BLaER1 treated with 17β-estradiol and CSF1 and Interleukin-3, amounts not matched to agents 10 nM and 100 nM (cell line): ENCODE results near the gene NUP98.
"Not testable (repeated sequence)": the region's sequence is repeated elsewhere in the genome, so short reads cannot be mapped to it uniquely, and the experiment has no call there.

Experiments used
- H3K27ac ChIP-seq, 11 experiments: shearing (Covaris generic); formaldehyde crosslinking; 2 replicates each; pipeline ENCODE4 v1.8.1; 2022
- H3K27me3 ChIP-seq, 11 experiments: shearing (Covaris generic); formaldehyde crosslinking; 2 replicates each; pipeline ENCODE4 v1.8.1; 2022
- H3K36me3 ChIP-seq, 11 experiments: shearing (Covaris generic); formaldehyde crosslinking; 2 replicates each; pipeline ENCODE4 v1.8.1; 2022
- H3K4me1 ChIP-seq, 10 experiments: shearing (Covaris generic); formaldehyde crosslinking; 2 replicates each; pipeline ENCODE4 v1.8.1; 2022
- H3K4me2 ChIP-seq, 11 experiments: shearing (Covaris generic); formaldehyde crosslinking; 2 replicates each; pipeline ENCODE4 v1.8.1; 2022
- H3K4me3 ChIP-seq, 10 experiments: shearing (Covaris generic); formaldehyde crosslinking; 2 replicates each; pipeline ENCODE4 v1.8.1; 2022
- H3K9ac ChIP-seq, 11 experiments: shearing (Covaris generic); formaldehyde crosslinking; 2 replicates each; pipeline ENCODE4 v1.8.1; 2022
- H3K9me3 ChIP-seq, 11 experiments: shearing (Covaris generic); formaldehyde crosslinking; replicated peaks in 1 of 11; 2 replicates each; pipeline ENCODE4 v1.8.1; 2022
- H4K20me1 ChIP-seq, 11 experiments: shearing (Covaris generic); formaldehyde crosslinking; 2 replicates each; pipeline ENCODE4 v1.8.1; 2022
- Cebpa-rat ChIP-seq, 11 experiments: shearing (Covaris generic); IDR thresholded peaks; 2 replicates each; pipeline ENCODE4 v1.8.1; 2022

NUP98 gene

DNA sequence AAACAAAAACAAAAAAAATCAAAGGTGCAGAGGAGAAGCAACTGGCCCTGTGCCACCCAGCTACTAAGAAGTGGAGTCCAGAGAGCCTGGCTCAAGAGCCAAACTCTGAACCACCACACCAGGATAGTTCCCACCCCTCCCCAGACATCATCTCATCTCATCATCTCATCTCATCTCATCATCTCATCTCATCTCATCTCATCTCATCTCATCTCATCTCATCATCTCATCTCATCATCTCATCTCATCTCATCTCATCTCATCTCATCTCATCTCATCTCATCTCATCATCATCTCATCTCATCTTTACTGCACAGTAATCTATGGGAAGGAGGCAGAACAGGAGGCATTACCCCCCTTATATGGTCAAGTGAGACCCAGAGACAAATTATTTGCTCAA lies 134.5 kb downstream of the NUP98 start:
- no peak for TF ChIP-seq Cebpa-rat (IDR thresholded peaks at IDR 0.05)
- Histone ChIP-seq H3K4me3 (no peak overlapping the region), H4K20me1 (peaks cover 0 to 10% (median 0%) of the 10 kb centered on the region in 11 experiments; a peak in 7 of 22 replicates), H3K27ac (no peak overlapping the region), H3K36me3 (peaks cover 28 to 45% (median 41%) of the 10 kb centered on the region in 11 experiments), H3K4me1 (peaks cover 0 to 17% (median 9%) of the 10 kb centered on the region in 10 experiments; a peak in 11 of 20 replicates), H3K4me2 (no peak overlapping the region), H3K9me3 (no peaks in the 10 kb centered on the region), H3K9ac (no peak overlapping the region), H3K27me3 (no peaks in the 10 kb centered on the region)

GRCh38 chr11:3660960-3661359 lies 136.4 kb downstream of the NUP98 start:
- no peak overlapping the region for H3K9ac ChIP-seq
- H3K4me1 ChIP-seq = peaks cover 0 to 8% (median 5%) of the 10 kb centered on the region in 10 experiments; a peak in 11 of 20 replicates
- H3K27me3 ChIP-seq = no peaks in the 10 kb centered on the region
- H3K36me3 ChIP-seq = peaks cover 11 to 26% (median 22%) of the 10 kb centered on the region in 11 experiments
- H4K20me1 ChIP-seq = peaks cover 0 to 6% (median 0%) of the 10 kb centered on the region in 11 experiments; a peak in 1 of 22 replicates
- no peak overlapping the region for H3K4me2 ChIP-seq
- no peak for TF ChIP-seq Cebpa-rat (IDR thresholded peaks at IDR 0.05)
- H3K9me3 ChIP-seq = no peaks in the 10 kb centered on the region
- no peak overlapping the region for H3K4me3 ChIP-seq
- no peak overlapping the region for H3K27ac ChIP-seq

DNA sequence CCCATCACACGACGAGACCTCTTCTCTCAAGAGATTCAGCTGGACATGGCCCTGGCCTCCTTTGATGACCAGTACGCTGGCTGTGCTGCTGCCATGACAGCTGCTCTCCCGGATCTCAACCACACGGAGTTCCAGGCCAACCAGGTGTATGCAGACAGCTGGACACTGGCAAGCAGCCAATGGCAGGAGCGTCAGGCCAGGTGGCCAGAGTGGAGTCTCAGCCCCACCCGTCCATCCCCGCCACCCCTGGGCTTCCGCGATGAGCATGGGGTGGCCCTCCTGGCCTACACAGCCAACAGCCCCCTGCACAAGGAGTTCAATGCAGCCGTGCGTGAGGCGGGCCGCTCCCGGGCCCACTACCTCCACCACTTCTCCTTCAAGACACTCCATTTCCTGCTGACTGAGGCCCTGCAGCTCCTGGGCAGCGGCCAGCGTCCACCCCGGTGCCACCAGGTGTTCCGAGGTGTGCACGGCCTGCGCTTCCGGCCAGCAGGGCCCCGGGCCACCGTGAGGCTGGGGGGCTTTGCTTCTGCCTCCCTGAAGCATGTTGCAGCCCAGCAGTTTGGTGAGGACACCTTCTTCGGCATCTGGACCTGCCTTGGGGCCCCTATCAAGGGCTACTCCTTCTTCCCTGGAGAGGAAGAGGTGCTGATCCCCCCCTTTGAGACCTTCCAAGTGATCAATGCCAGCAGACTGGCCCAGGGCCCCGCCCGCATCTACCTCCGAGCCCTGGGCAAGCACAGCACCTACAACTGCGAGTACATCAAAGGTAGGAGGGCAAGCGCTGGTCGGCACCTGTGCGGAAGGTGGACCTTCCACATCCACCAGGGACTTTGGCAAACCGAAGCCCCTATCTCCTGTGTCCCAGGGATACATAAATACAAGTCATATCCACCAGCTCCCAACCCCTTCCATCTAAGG lies 137.5 kb downstream of the NUP98 start:
- peaks cover 8 to 15% (median 11%) of the 10 kb centered on the region in 11 experiments for H3K36me3 ChIP-seq
- no peak overlapping the region for H3K27ac ChIP-seq
- H3K4me3 ChIP-seq = no peak overlapping the region
- no peak overlapping the region for H3K9ac ChIP-seq
- no peaks in the 10 kb centered on the region for H3K4me1 ChIP-seq
- no peak overlapping the region for H3K4me2 ChIP-seq
- no peaks in the 10 kb centered on the region for H3K9me3 ChIP-seq
- TF ChIP-seq Cebpa-rat (IDR thresholded peaks at IDR 0.05) = no peak
- no peaks in the 10 kb centered on the region for H4K20me1 ChIP-seq
- H3K27me3 ChIP-seq = no peaks in the 10 kb centered on the region

GRCh38 chr11:3658252-3658651 lies 139.1 kb downstream of the NUP98 start:
- no peaks in the 10 kb centered on the region for H4K20me1 ChIP-seq
- H3K4me3 ChIP-seq = no peak overlapping the region
- H3K27me3 ChIP-seq = no peaks in the 10 kb centered on the region
- no peak overlapping the region for H3K9ac ChIP-seq
- no peaks in the 10 kb centered on the region for H3K4me1 ChIP-seq
- H3K36me3 ChIP-seq = no peaks in the 10 kb centered on the region
- no peaks in the 10 kb centered on the region for H3K9me3 ChIP-seq
- H3K4me2 ChIP-seq = no peak overlapping the region
- TF ChIP-seq Cebpa-rat (IDR thresholded peaks at IDR 0.05) = no peak
- no peak overlapping the region for H3K27ac ChIP-seq

- H3K36me3 ChIP-seq, H3K4me1 ChIP-seq, H3K9ac ChIP-seq, H3K27me3 ChIP-seq, H3K4me2 ChIP-seq, H3K27ac ChIP-seq, H3K4me3 ChIP-seq, H3K9me3 ChIP-seq, H4K20me1 ChIP-seq: not testable (repeated sequence)
These were observed 140.0 kb downstream of the NUP98 start for GRCh38 chr11:3657331-3657730.

DNA sequence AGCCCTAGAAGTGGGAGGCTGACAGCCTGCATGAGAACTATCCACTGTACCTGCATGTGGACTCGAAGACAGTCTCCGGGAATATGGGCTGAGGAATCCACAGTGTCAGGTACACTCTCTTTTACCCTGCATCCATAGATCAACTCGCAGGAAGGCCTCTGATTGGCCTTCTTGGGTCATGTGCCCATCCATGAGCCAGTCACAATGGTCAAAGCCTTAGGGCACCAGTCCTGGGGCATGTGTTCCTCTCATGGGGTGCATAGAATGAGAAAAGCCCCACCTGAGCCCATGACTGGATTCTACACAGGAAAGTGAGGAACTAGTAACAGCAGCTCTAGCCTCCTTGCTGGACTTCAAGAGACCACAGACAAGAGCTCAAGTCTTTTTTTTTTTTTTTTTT lies 141.8 kb downstream of the NUP98 start:
- no peak overlapping the region for H3K9ac ChIP-seq
- no peaks in the 10 kb centered on the region for H3K9me3 ChIP-seq
- no peaks in the 10 kb centered on the region for H3K36me3 ChIP-seq
- no peak overlapping the region for H3K27ac ChIP-seq
- TF ChIP-seq Cebpa-rat (IDR thresholded peaks at IDR 0.05) = no peak
- no peaks in the 10 kb centered on the region for H4K20me1 ChIP-seq
- H3K4me3 ChIP-seq = no peak overlapping the region
- no peak overlapping the region for H3K4me2 ChIP-seq
- no peaks in the 10 kb centered on the region for H3K4me1 ChIP-seq
- H3K27me3 ChIP-seq = no peaks in the 10 kb centered on the region

GRCh38 chr11:3652514-3652913 lies 144.8 kb downstream of the NUP98 start:
- not testable (repeated sequence) for H3K36me3 ChIP-seq, H3K27me3 ChIP-seq, H3K4me3 ChIP-seq, H3K9me3 ChIP-seq, H3K27ac ChIP-seq, H4K20me1 ChIP-seq, H3K4me2 ChIP-seq, H3K9ac ChIP-seq, H3K4me1 ChIP-seq

DNA sequence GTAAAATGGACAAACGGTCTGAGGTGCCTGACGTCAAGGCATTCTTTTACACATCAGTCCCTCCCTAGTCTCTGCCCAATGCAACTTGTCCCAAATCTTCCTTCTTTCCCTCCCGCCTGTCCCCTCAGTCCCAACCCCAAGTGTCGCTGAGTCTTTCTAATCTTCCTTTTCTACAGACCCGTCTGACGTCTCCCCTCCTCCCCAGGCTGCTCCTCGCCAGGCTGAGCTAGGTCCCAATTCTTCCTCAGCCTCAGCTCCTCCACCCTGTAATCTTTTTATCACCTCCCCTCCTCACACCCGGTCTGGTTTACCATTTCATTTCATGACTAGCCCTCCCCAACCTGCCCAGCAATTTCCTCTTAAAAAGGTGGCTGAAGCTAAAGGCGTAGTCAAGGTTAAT lies 148.0 kb downstream of the NUP98 start:
- H3K4me1 ChIP-seq, H3K9ac ChIP-seq, H3K4me2 ChIP-seq, H3K9me3 ChIP-seq, H3K27ac ChIP-seq, H3K27me3 ChIP-seq, H3K4me3 ChIP-seq, H4K20me1 ChIP-seq, H3K36me3 ChIP-seq: not testable (repeated sequence)

GRCh38 chr11:3648843-3649242 lies 148.5 kb downstream of the NUP98 start:
- H3K9ac ChIP-seq, H3K4me2 ChIP-seq, H3K27ac ChIP-seq, H3K4me3 ChIP-seq, H3K27me3 ChIP-seq, H4K20me1 ChIP-seq, H3K4me1 ChIP-seq, H3K36me3 ChIP-seq: not testable (repeated sequence)
- H3K9me3 ChIP-seq = peaks cover 7 to 14% (median 11%) of the 10 kb centered on the region in 11 experiments; a peak in 18 of 22 replicates

DNA sequence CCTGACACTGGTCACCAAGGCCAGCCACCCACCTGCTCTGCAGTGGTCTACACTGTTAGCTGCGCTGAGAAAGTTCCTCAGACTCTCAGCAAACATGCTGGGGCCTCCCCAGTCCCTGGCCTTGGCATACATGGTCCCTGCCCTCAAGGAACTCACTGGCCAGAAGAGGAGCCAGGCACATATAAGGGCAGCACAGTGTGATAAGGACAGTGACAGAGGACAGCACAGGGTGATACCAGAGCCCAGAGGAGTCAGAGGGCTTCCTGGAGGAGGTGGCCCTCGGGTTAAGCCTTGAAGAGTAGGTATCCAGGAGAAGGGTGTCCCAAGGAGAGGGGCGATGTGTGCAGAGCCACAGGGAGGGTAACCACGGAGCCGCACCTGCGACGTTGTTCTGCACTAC lies 151.8 kb downstream of the NUP98 start:
- H3K9ac ChIP-seq = no peak overlapping the region
- H3K4me3 ChIP-seq = no peak overlapping the region
- H3K4me2 ChIP-seq = no peak overlapping the region
- TF ChIP-seq Cebpa-rat (IDR thresholded peaks at IDR 0.05) = no peak
- H3K27me3 ChIP-seq = peaks cover 21 to 27% (median 25%) of the 10 kb centered on the region in 11 experiments
- no peak overlapping the region for H3K27ac ChIP-seq
- no peaks in the 10 kb centered on the region for H3K36me3 ChIP-seq
- peaks cover 7 to 13% (median 10%) of the 10 kb centered on the region in 10 experiments; a peak in 17 of 20 replicates for H3K4me1 ChIP-seq
- no peaks in the 10 kb centered on the region for H4K20me1 ChIP-seq
- peaks cover 7 to 35% (median 20%) of the 10 kb centered on the region in 11 experiments; a peak in 19 of 22 replicates for H3K9me3 ChIP-seq
